K562 (cell line): ENCODE measurements around the gene ZNF562. TPM values are rescaled to one million over a fixed set of nuclear protein-coding genes. Genes with fewer than 3 reads are reported as not detected.
A peak's percentile ranks its signal among the peaks of the same experiment; 100 is the strongest.

Experiments
- ATAC-seq: fragments of 200-7000 bp; cut with Tn5 transposase; 3 replicates; pipeline ENCODE4 v1.9.1; 2020; ENCODE audit warnings: moderate library complexity
- BruUV-seq: library from RNA; stranded (reverse); fragments of 400-500 nt; replicated peaks from 2 replicates; lab custom pipeline; 2021; lab: Mats Ljungman, UMichigan
- CTCF ChIA-PET: fragments of 300-600 bp; formaldehyde crosslinking; extraction: SDS; loops from one replicate; lab custom pipeline; 2021; ENCODE audit warnings: low intra/inter-chr PET ratio; lab: Yijun Ruan, JAX
- POLR2A ChIA-PET: fragments of 300-600, 350-650 bp; sonication (Branson Sonifier 250); formaldehyde crosslinking; extraction: SDS; loops from one replicate; lab custom pipeline; 2021; ENCODE audit warnings: antibody characterized with exemption, inconsistent platforms; lab: Yijun Ruan, JAX
- DNase-seq, 4 experiments: peaks; one replicate each; pipeline versions ENCODE4 v3.0.0 to v3.0.0-alpha.2; 2011 to 2018; ENCODE audit warnings: low spot score in 3 of 4, mixed read lengths in 3 of 4; ENCODE audit errors: extremely low read depth in 1 of 4
- FAIRE-seq: peaks from 2 replicates; lab custom pipeline; 2011; peaks lifted over from hg19 to GRCh38; lab: Jason Lieb, UNC
- H2AFZ ChIP-seq: 2 replicates; pipeline ENCODE4 v1.6.0; 2011; ENCODE audit warnings: low read depth, low read length, control low read depth, inconsistent platforms
- H3K27ac ChIP-seq: fragments of 200-600 bp; 3 replicates; pipeline ENCODE4 v1.8.0; 2011; ENCODE audit warnings: low read depth, mild to moderate bottlenecking, control low read depth, inconsistent platforms, low read length, moderate library complexity, mixed read lengths; ENCODE audit errors: extremely low read depth
- H3K27me3 ChIP-seq, 2 experiments: fragments of 300-600 bp in 1 of 2; 2 replicates in 1 of 2; 3 replicates in 1 of 2; pipeline versions ENCODE4 v1.6.0 to v1.8.0; 2011; ENCODE audit warnings: inconsistent platforms in 2 of 2, low read length in 2 of 2, mild to moderate bottlenecking in 1 of 2, mixed read lengths in 1 of 2, moderate library complexity in 1 of 2; ENCODE audit not compliant: control insufficient read depth in 2 of 2, insufficient read depth in 2 of 2
- H3K36me3 ChIP-seq: fragments of 300-600 bp; 3 replicates; pipeline ENCODE4 v1.8.0; 2011; ENCODE audit warnings: mild to moderate bottlenecking, low read length, inconsistent platforms; ENCODE audit not compliant: control insufficient read depth, insufficient read depth
- H3K4me1 ChIP-seq, 2 experiments: fragments of 200-600 bp in 1 of 2; replicated peaks in 1 of 2; 2 replicates in 1 of 2; 3 replicates in 1 of 2; pipeline versions ENCODE4 v1.5.1 to v1.8.0; 2011; ENCODE audit warnings: inconsistent platforms in 2 of 2, low read length in 2 of 2, mild to moderate bottlenecking in 1 of 2, mixed read lengths in 1 of 2, moderate library complexity in 1 of 2; ENCODE audit not compliant: control insufficient read depth in 2 of 2, insufficient read depth in 2 of 2
- H3K4me2 ChIP-seq: 2 replicates; pipeline ENCODE4 v1.6.1; 2011; ENCODE audit warnings: low read length, control low read depth, inconsistent platforms, mixed read lengths; ENCODE audit not compliant: insufficient read depth
- H3K4me3 ChIP-seq: fragments of 200-600 bp; sonication (generic), shearing (Covaris generic); 2 replicates; pipeline ENCODE4 v1.5.1; 2016; ENCODE audit warnings: control low read depth, inconsistent platforms
- H3K79me2 ChIP-seq: fragments of 200-600 bp; 3 replicates; pipeline ENCODE4 v1.8.0; 2011; ENCODE audit warnings: low read length, inconsistent platforms; ENCODE audit not compliant: control insufficient read depth, insufficient read depth
- H3K9ac ChIP-seq, 2 experiments: 2 replicates each; pipeline versions ENCODE4 v1.6.0 to v1.6.1; 2011; ENCODE audit warnings: low read depth in 2 of 2, low read length in 2 of 2, control low read depth in 1 of 2, inconsistent platforms in 1 of 2, mild to moderate bottlenecking in 1 of 2, mixed read lengths in 1 of 2; ENCODE audit not compliant: insufficient read depth in 1 of 2
- H3K9me1 ChIP-seq: one replicate; pipeline ENCODE4 v1.6.0; 2011; ENCODE audit warnings: inconsistent platforms, mild to moderate bottlenecking, low read length, moderate library complexity; ENCODE audit not compliant: control insufficient read depth, insufficient read depth
- H3K9me3 ChIP-seq: replicated peaks from 2 replicates; pipeline ENCODE4 v1.5.1; 2011; ENCODE audit warnings: low read depth, low read length, inconsistent platforms; ENCODE audit not compliant: control insufficient read depth, insufficient read depth
- H4K20me1 ChIP-seq: replicated peaks from 2 replicates; pipeline ENCODE4 v1.6.1; 2011; ENCODE audit warnings: low read length, inconsistent platforms, mixed read lengths; ENCODE audit not compliant: control insufficient read depth, insufficient read depth
- BCOR ChIP-seq: fragments of 450-650 bp; IDR thresholded peaks from 2 replicates; pipeline ENCODE4 v1.6.1; 2016
- CEBPB ChIP-seq: fragments of 450-650 bp; IDR thresholded peaks from 2 replicates; pipeline ENCODE4 v1.6.1; 2016; ENCODE audit warnings: missing genetic modification characterization, missing compliant biosample characterization
- MTA1 ChIP-seq: fragments of 450-650 bp; IDR thresholded peaks from 2 replicates; pipeline ENCODE4 v1.6.1; 2017; ENCODE audit warnings: borderline replicate concordance
- RBM25 ChIP-seq: fragments of 200-400 bp; formaldehyde crosslinking; IDR thresholded peaks from 2 replicates; pipeline ENCODE4 v1.6.1; 2018; ENCODE audit warnings: low read length, low read depth, moderate library complexity; ENCODE audit not compliant: severe bottlenecking
- SMARCA5 ChIP-seq: fragments of 450-650 bp; IDR thresholded peaks from 2 replicates; pipeline ENCODE4 v1.6.1; 2016
- ZNF507 ChIP-seq: conservative IDR thresholded peaks from 2 replicates; pipeline ENCODE4 v1.6.1; 2017; ENCODE audit warnings: missing genetic modification characterization, missing compliant biosample characterization
- WGBS: fragments of 100-300 bp; shearing (Covaris generic); methylation state at CpG from one replicate; pipeline ENCODE4 v1.1.6; 2016; ENCODE audit warnings: low coverage, mixed read lengths; ENCODE audit not compliant: insufficient coverage; ENCODE audit errors: missing lambda C conversion rate; 5-methylcytosine and 5-hydroxymethylcytosine counted together
- in situ Hi-C: fragments of 300-500 bp; cut with MboI; formaldehyde crosslinking; loops from 4 replicates; pipeline ENCODE4 v1.15.0; 2018; ENCODE audit warnings: inconsistent platforms, mixed read lengths
- intact Hi-C: fragments of 100-400 bp; cut with micrococcal nuclease; formaldehyde crosslinking; loops from 2 replicates; pipeline ENCODE4 v1.14.2; 2022
- polyA plus RNA-seq, 8 experiments: library from polyadenylated mRNA; depleted of rRNA in 4 of 8; stranded (reverse) in 5 of 8; unstranded in 3 of 8; fragments of >200 nt; fragmentation: Nextera tagmentation in 2 of 8; fragmentation: Illumina TruSeq in 1 of 8; extraction: Ambion mirVana in 2 of 8; extraction: Trizol in 1 of 8; gene quantifications; 2 replicates each; pipeline versions ENCODE4 v1.2.1 to v1.2.3, GENCODE V29; 2011 to 2014; ENCODE audit warnings: inconsistent platforms in 1 of 8, missing spikeins in 1 of 8
- total RNA-seq, 7 experiments: library from RNA; depleted of rRNA in 6 of 7; stranded (reverse); fragments of >200 nt in 6 of 7; fragmentation: Illumina TruSeq in 2 of 7; extraction: Trizol in 2 of 7; gene quantifications; 2 replicates each; pipeline versions ENCODE4 v1.2.1 to v1.2.3, GENCODE V29; 2011 to 2021; ENCODE audit warnings: low replicate concordance in 1 of 7

The ZNF562 gene
- total and polyA plus RNA-seq, 9 of the 15 experiments (the other 6 are each of a cell fraction or from before 2014, with no cell fraction given) = 11.8 to 46.9 (median 20.8) TPM

- H3K9me3 ChIP-seq = peaks cover 12% of the 10 kb centered on the region
- H3K4me1 ChIP-seq = peaks cover 3% of the 10 kb centered on the region in 2 experiments; a peak in 4 of 5 replicates
- H3K27ac ChIP-seq = no peak overlapping the region
- ChIA-PET POLR2A (no interaction called here), CTCF (interaction anchor here (0.7 kb wide), 1 partner anchor 481 kb away, joined by 3 read pairs; no protein-coding TSS in a partner anchor)
- in situ Hi-C loops (no loop called here), intact Hi-C loops (no loop called here)
- H3K9me1 ChIP-seq = no peaks in the 10 kb centered on the region
- FAIRE-seq (no peak), DNase-seq (no peak), ATAC-seq (no peak)
- H3K79me2 ChIP-seq = peaks cover 100% of the 10 kb centered on the region
- no TSS peak for BruUV-seq
- no peaks in the 10 kb centered on the region for H4K20me1 ChIP-seq
- TF ChIP-seq SMARCA5 (0 out of 2 replicates have a peak, but pooled peaks have one; percentile 46), CEBPB (tag) (no peak), BCOR (peak; percentile 53; the same call in 1 of the 2 replicates), RBM25 (peak; percentile 42)
- peaks cover 66% of the 10 kb centered on the region for H3K36me3 ChIP-seq
- no peak overlapping the region for H3K4me3 ChIP-seq
- H3K9ac ChIP-seq = no peak overlapping the region
- no peak overlapping the region for H3K4me2 ChIP-seq
- no peak overlapping the region for H2AFZ ChIP-seq
- no peaks in the 10 kb centered on the region for H3K27me3 ChIP-seq
- WGBS = 100% methylated on average over 2 of the region's 2 CpGs
Measured at GRCh38 chr19:9668544-9668943, 6.4 kb downstream of the ZNF562 start.

GRCh38 chr19:9667898-9668297, 7.0 kb downstream of the ZNF562 start:
- ATAC-seq (no peak), FAIRE-seq (no peak), DNase-seq (no peak)
- H3K4me1 ChIP-seq = peaks cover under 1 to 3% of the 10 kb centered on the region in 2 experiments; a peak in 4 of 5 replicates
- no peaks in the 10 kb centered on the region for H4K20me1 ChIP-seq
- peaks cover 100% of the 10 kb centered on the region for H3K79me2 ChIP-seq
- CTCF ChIA-PET = no interaction called here
- POLR2A ChIA-PET = interaction anchor here (0.8 kb wide), 1 partner anchor 9 kb away, joined by 3 read pairs; no protein-coding TSS in a partner anchor
- intact Hi-C loops = no loop called here
- H3K27ac ChIP-seq = no peak overlapping the region
- in situ Hi-C loops = no loop called here
- H3K9ac ChIP-seq = no peak overlapping the region
- H3K4me2 ChIP-seq = no peak overlapping the region
- no peaks in the 10 kb centered on the region for H3K27me3 ChIP-seq
- peaks cover 6% of the 10 kb centered on the region for H3K9me3 ChIP-seq
- H3K9me1 ChIP-seq = no peaks in the 10 kb centered on the region
- 97% methylated on average over 3 of the region's 3 CpGs for WGBS
- no peak overlapping the region for H2AFZ ChIP-seq
- no TSS peak for BruUV-seq
- H3K4me3 ChIP-seq = no peak overlapping the region
- TF ChIP-seq MTA1 = no peak
- TF ChIP-seq ZNF507 (tag) = 0 out of 2 replicates have a peak, but pooled peaks have one; percentile 8
- H3K36me3 ChIP-seq = peaks cover 60% of the 10 kb centered on the region
